AG10803 (cell line): Measurements from ENCODE around the gene ACAP1.
"Not testable (repeated sequence)": the region's sequence is repeated elsewhere in the genome, so short reads cannot be mapped to it uniquely, and the experiment has no call there.

ENCODE experiments used
- DNase-seq: peaks from one replicate; pipeline ENCODE4 v3.0.0; 2010; ENCODE audit warnings: low read depth
- H3K4me3 ChIP-seq: 2 replicates; pipeline ENCODE4 v1.5.1; 2011; ENCODE audit warnings: mild to moderate bottlenecking, low read length, control low read depth
- CTCF ChIP-seq: conservative IDR thresholded peaks from 2 replicates; pipeline ENCODE4 v1.5.1; 2011; ENCODE audit warnings: mild to moderate bottlenecking, low read length, control low read depth, inconsistent platforms

The ACAP1 gene

GRCh38 chr17:7361906-7362305 lies 25.6 kb downstream of the ACAP1 start:
- TF ChIP-seq CTCF: no peak
- no peak for DNase-seq
- H3K4me3 ChIP-seq: no peak overlapping the region

- TF ChIP-seq CTCF: no peak
- DNase-seq: peak; percentile 20
- H3K4me3 ChIP-seq: no peak overlapping the region
These were observed 27.0 kb downstream of the ACAP1 start for GRCh38 chr17:7363311-7363710.

- not testable (repeated sequence) for H3K4me3 ChIP-seq, DNase-seq
These were observed 29.6 kb downstream of the ACAP1 start for GRCh38 chr17:7365963-7366362.

- H3K4me3 ChIP-seq: no peak overlapping the region
- no peak for DNase-seq
- no peak for TF ChIP-seq CTCF
These were observed 30.8 kb downstream of the ACAP1 start for GRCh38 chr17:7367083-7367482.

- no peak for DNase-seq
- H3K4me3 ChIP-seq: no peak overlapping the region
- no peak for TF ChIP-seq CTCF
These were observed 31.7 kb downstream of the ACAP1 start for GRCh38 chr17:7367918-7368598.

- not testable (repeated sequence) for DNase-seq, H3K4me3 ChIP-seq
These were observed 32.3 kb downstream of the ACAP1 start for GRCh38 chr17:7368599-7368994.

GRCh38 chr17:7369825-7370224 lies 33.5 kb downstream of the ACAP1 start:
- no peak overlapping the region for H3K4me3 ChIP-seq
- DNase-seq: no peak
- no peak for TF ChIP-seq CTCF

GRCh38 chr17:7370853-7371252 lies 34.5 kb downstream of the ACAP1 start:
- H3K4me3 ChIP-seq: no peak overlapping the region
- no peak for DNase-seq
- TF ChIP-seq CTCF: no peak
